Hippocampal formation (tissue), 2 donors: ENCODE results near the gene PLXNA1.

ENCODE experiments used
- DNase-seq, 2 donors: peaks; one replicate each; lab custom pipeline; 2025; lab: John Stamatoyannopoulos, UW

PLXNA1 gene

DNA sequence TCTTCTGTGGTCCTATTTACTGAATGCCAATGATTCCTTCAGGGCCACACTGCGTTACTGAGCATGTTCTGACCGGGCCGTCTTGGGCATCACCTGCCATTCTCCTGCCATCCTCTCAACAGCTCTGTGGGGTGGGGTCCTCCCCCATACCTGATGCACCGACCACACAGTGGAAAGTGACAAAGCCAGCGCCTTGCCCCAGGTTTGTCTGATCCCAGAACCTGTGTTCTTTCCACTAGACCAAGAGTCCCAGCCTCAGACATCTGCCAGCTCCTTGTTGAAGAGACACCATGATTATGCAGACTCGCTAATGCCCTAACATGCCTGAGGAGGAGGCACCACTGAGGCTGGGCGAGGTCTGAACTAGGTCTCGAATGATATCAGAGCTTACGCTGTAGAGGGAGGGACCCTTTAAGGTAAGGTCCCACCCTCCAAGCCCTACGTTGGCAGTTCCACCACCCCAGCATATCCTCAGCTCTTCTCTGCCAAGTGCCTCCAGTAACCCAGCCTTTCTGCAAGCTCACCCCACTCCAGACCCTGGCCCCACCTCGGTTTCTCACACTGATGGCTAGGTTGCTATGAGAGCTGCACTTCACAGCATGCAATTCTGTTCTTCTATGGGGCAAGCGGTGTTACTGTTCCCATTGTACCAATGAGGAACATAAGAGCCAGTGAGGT lies 29.8 kb upstream of the PLXNA1 start:
- no peak for DNase-seq

- no peak for DNase-seq
Observed at GRCh38 chr3:126954141-126954842, 28.6 kb upstream of the PLXNA1 start.

GRCh38 chr3:126955004-126955790 lies 27.7 kb upstream of the PLXNA1 start:
- no peak for DNase-seq

DNA sequence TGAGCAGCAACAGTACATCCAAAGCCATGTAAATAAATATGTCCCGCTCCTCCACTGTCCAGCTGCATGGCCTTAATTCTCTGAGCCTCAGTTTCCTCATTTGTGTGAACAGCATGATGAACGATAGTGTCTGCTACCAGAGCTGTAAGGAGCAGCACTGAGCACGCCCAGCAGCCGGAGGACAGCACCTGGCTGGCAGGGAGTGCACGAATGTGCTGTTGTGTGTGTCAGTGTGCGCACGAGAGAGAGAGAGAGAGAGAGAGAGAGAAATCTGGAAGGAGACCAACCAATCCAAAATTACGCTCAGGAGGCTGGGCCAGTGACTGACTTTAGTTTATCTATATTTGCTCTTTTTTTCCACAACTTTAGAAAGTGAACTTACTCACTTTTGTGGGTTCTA lies 26.6 kb upstream of the PLXNA1 start:
- DNase-seq = no peak

DNA sequence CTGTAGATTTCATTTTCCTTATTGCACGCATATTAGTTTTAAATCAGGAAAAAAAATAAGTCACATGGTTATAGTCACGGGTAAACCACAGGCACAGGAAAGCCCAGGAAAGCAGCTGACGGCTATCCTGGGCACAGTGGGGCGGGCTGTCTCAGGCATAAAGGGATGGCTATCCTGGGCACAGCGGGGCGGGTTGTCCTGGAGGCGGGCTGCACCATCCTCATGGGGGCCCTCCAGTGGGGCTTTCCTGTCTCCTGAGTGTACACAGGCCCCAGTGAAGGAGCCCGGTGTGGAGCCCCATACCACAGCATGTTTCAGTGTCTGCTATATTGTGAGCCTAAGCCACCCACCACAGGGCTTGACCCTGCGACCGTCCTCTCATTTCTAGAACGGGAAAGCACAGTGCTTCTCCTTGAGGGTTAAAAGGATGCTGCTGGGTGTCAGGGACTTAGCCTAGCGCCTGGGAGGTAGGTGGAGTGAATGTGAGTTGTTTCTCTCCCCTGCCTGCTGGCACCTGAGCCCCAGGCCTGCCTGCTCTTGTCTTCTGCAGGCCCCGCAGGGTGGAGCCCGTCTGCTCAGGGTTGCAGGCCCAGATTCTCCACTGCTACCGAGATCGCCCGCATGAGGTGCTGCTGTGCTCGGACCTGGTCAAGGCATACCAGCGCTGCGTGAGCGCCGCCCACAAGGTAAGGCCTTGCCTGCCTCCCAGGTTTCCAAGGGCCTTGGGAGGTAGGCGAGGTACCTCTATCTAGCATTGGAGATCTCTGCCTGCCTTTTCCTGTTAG lies 25.9 kb upstream of the PLXNA1 start:
- no peak for DNase-seq

GRCh38 chr3:126957776-126958637 lies 24.9 kb upstream of the PLXNA1 start:
- DNase-seq = no peak

DNA sequence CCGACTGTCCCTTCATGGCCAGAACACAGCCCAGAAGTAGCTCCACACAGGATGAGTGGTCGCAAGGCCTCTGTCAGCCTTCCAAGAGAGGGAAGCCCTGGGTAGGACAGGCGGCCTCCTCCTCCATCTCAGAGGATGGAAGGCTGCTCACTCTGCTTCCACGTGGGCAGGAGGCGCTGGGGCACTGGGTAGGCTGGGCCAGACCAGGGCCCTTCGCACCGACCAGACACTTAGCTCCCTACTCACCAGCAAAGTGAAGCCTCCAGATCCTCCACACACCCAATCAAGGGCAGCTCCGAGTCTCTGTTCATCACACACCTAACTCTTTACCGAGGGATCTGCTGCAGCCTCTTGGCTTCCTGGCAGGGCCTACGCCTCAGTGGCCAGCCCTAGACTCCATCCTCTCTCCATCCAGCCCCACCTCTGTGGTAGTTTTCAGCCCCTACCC lies 24.3 kb upstream of the PLXNA1 start:
- DNase-seq = no peak

GRCh38 chr3:126959136-126959920 lies 23.6 kb upstream of the PLXNA1 start:
- DNase-seq = no peak

GRCh38 chr3:126959921-126960603 lies 22.9 kb upstream of the PLXNA1 start:
- peak; percentile 35 to 36 for DNase-seq

- DNase-seq = no peak
Observed at GRCh38 chr3:126960604-126960995, 22.3 kb upstream of the PLXNA1 start.

DNA sequence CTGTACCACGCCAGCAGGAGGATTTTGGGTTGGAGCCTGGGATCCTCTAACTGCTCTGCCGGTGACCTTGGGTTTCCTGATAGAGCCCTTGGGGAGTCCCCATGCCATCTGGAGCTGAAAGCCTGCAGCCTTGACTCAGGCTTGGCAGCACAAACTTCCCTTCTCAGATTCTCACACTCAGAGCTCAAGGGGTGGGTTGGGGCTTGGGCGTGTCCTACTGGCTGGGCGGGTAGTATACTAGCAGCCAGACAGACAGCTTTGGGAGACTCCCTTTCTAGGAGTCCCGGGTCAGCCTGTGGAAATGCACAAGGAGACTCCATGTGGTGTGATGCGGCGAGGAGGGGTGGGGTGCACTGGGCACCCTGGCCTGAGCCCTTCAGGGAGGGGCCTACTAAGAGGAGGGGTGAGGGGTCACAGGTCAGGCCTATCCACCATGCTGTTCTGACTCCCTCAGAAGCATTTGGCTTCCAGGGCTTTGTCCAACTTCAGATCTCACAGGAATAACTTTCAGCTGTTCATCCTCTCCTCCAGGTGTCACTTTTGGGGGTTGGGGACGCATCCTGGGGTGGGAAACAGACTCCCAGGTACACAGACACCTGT lies 21.6 kb upstream of the PLXNA1 start:
- no peak for DNase-seq

GRCh38 chr3:126961791-126962461 lies 21.0 kb upstream of the PLXNA1 start:
- no peak for DNase-seq

DNA sequence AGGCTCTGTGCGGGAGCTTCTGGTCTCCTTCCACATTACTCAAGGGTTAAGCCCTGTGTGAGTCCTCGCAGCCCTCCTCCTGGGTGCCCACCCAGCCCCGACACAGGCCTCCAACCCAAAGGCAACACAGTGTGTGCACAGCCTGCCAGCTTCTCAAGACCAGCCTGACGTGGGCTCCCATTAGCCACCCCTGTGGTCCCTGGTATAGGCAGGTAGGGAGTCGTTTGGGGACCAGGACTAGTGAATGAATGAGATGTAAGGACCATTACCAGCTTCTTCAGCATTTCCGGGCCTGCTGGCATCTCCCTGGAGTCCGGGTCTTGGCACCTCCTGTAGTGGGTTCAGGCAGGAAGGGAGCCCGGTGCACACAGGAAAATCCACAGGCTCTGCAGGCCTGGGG lies 20.2 kb upstream of the PLXNA1 start:
- DNase-seq = no peak

- no peak for DNase-seq
Observed at GRCh38 chr3:126963261-126964190, 19.4 kb upstream of the PLXNA1 start.

- DNase-seq = no peak
Observed at GRCh38 chr3:126964261-126964660, 18.7 kb upstream of the PLXNA1 start.

GRCh38 chr3:126964950-126965349 lies 18.0 kb upstream of the PLXNA1 start:
- DNase-seq = no peak

DNA sequence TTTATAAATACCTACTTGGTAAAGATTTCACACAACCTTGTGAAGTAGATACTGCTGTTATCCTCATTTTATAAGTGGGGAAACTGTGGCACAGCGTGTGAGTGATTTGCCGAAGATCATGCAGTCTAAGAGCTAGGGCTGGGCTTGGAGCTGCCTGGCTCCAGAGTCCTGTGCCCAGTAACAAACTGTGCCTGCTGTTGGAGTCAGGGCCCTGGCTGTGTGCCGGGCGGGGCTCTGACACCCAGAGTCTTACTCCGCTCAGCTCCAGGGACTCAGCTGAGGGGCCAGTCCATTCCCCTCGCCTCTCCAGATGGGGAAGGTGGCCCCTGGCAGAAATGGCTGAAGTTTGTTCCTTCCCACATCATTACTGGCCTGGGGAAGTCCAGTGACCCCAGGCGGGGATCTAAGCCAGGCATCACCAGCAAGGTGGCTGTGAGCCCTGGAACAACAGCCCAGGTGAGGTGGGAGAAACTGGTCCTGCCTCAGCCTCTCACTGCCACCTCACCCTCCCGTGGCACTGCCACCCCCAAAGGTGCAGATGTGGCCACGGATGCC lies 17.3 kb upstream of the PLXNA1 start:
- no peak for DNase-seq
